HepG2 (cell line): ENCODE measurements around the gene PMIS2.

Experiments
- ETV6 ChIP-seq: sonication (generic); formaldehyde crosslinking; conservative IDR thresholded peaks from 2 replicates; pipeline ENCODE4 v1.4.0; 2020; ENCODE audit warnings: missing genetic modification reagents
- KDM1A ChIP-seq: IDR thresholded peaks from 2 replicates; pipeline ENCODE4 v1.6.1; 2016; ENCODE audit warnings: missing compliant biosample characterization
- KLF13 ChIP-seq: sonication (generic); formaldehyde crosslinking; IDR thresholded peaks from 2 replicates; pipeline ENCODE4 v1.4.0; 2020; ENCODE audit warnings: mild to moderate bottlenecking, missing genetic modification reagents
- MTA3 ChIP-seq: sonication (generic); formaldehyde crosslinking; IDR thresholded peaks from 2 replicates; pipeline ENCODE4 v1.4.0; 2020; ENCODE audit warnings: missing genetic modification reagents
- MXI1 ChIP-seq: IDR thresholded peaks from 3 replicates; pipeline ENCODE4 v1.6.1; 2012; ENCODE audit warnings: low read depth, low read length, inconsistent platforms, borderline replicate concordance
- POLR2A ChIP-seq, 2 experiments: IDR thresholded peaks; 2 replicates each; pipeline ENCODE4 v1.6.1; 2011; ENCODE audit warnings: low read depth in 2 of 2, low read length in 2 of 2, mild to moderate bottlenecking in 1 of 2, moderate library complexity in 1 of 2; ENCODE audit not compliant: insufficient read depth in 1 of 2
- REPIN1 ChIP-seq: sonication (generic); formaldehyde crosslinking; IDR thresholded peaks from 2 replicates; pipeline ENCODE4 v1.8.0; 2022; ENCODE audit warnings: missing genetic modification reagents, low read depth, mild to moderate bottlenecking, borderline replicate concordance
- ZBTB14 ChIP-seq: sonication (generic); formaldehyde crosslinking; IDR thresholded peaks from 2 replicates; pipeline ENCODE4 v1.4.0; 2020; ENCODE audit warnings: missing genetic modification reagents

GRCh38 chr19:35555301-35556005, 30.5 kb upstream of the PMIS2 start:
- TF ChIP-seq KDM1A (CRISPR knock-in tag), result 0 out of 2 replicates have a peak, but pooled peaks have one; percentile 9
- TF ChIP-seq ETV6 (CRISPR knock-in tag), result no peak
- TF ChIP-seq POLR2A (IDR thresholded peaks at IDR 0.05; ENCODE audit: insufficient read depth in 1 of 2, low read depth in 2 of 2, low read length in 2 of 2), result no peak
- TF ChIP-seq REPIN1, result peak; percentile 50; the same call in 1 of the 2 replicates
- TF ChIP-seq ZBTB14 (CRISPR knock-in tag), result no peak
- TF ChIP-seq KLF13 (CRISPR knock-in tag), result no peak
- TF ChIP-seq MXI1, result peak; percentile 37; the same call in 1 of the 3 replicates
- no peak for TF ChIP-seq MTA3 (CRISPR knock-in tag)
